ENCODE data around the gene DLX6.
"Not testable (repeated sequence)": the region's sequence is repeated elsewhere in the genome, so short reads cannot be mapped to it uniquely, and the experiment has no call there.

GRCh38 chr7:97034213-97034852 is 29.0 kb downstream of the DLX6 start:
- TF ChIP-seq, protein P1, sequence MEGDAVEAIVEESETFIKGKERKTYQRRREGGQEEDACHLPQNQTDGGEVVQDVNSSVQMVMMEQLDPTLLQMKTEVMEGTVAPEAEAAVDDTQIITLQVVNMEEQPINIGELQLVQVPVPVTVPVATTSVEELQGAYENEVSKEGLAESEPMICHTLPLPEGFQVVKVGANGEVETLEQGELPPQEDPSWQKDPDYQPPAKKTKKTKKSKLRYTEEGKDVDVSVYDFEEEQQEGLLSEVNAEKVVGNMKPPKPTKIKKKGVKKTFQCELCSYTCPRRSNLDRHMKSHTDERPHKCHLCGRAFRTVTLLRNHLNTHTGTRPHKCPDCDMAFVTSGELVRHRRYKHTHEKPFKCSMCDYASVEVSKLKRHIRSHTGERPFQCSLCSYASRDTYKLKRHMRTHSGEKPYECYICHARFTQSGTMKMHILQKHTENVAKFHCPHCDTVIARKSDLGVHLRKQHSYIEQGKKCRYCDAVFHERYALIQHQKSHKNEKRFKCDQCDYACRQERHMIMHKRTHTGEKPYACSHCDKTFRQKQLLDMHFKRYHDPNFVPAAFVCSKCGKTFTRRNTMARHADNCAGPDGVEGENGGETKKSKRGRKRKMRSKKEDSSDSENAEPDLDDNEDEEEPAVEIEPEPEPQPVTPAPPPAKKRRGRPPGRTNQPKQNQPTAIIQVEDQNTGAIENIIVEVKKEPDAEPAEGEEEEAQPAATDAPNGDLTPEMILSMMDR (conservative IDR thresholded peaks at IDR 0.05; ENCODE audit: low read length) = not testable (repeated sequence)
- not testable (repeated sequence) for TF ChIP-seq EZH2phosphoT487 (IDR thresholded peaks at IDR 0.05; ENCODE audit: borderline replicate concordance, low read depth, low read length)
